Measurements from ENCODE around the gene MYO6.
A peak's percentile ranks its signal among the peaks of the same experiment; 100 is the strongest.

The MYO6 gene

GRCh38 chr6:75766387-75766786 is 17.3 kb downstream of the MYO6 start:
- DNase-seq (ENCODE audit: low read depth), result no peak

GRCh38 chr6:75770844-75771243 is 21.8 kb downstream of the MYO6 start:
- no peak for DNase-seq (ENCODE audit: low read depth)

GRCh38 chr6:75775219-75775618 is 26.2 kb downstream of the MYO6 start:
- no peak for DNase-seq (ENCODE audit: low read depth)

GRCh38 chr6:75776461-75776860 is 27.4 kb downstream of the MYO6 start:
- no peak for DNase-seq (ENCODE audit: low read depth)

- DNase-seq (ENCODE audit: low read depth), result no peak
Observed at GRCh38 chr6:75778757-75779156, 29.7 kb downstream of the MYO6 start.

GRCh38 chr6:75786152-75786551 is 37.1 kb downstream of the MYO6 start:
- DNase-seq (ENCODE audit: low read depth), result no peak

GRCh38 chr6:75788894-75789293 is 39.9 kb downstream of the MYO6 start:
- no peak for DNase-seq (ENCODE audit: low read depth)

GRCh38 chr6:75791881-75792280 is 42.8 kb downstream of the MYO6 start:
- no peak for DNase-seq (ENCODE audit: low read depth)

GRCh38 chr6:75794351-75794846 is 45.4 kb downstream of the MYO6 start:
- DNase-seq (ENCODE audit: low read depth), result no peak

GRCh38 chr6:75794954-75795739 is 46.1 kb downstream of the MYO6 start:
- no peak for DNase-seq (ENCODE audit: low read depth)

- no peak for DNase-seq (ENCODE audit: low read depth)
Observed at GRCh38 chr6:75796723-75797122, 47.7 kb downstream of the MYO6 start.

GRCh38 chr6:75800133-75800532 is 51.1 kb downstream of the MYO6 start:
- no peak for DNase-seq (ENCODE audit: low read depth)

GRCh38 chr6:75800708-75801505 is 51.9 kb downstream of the MYO6 start:
- no peak for DNase-seq (ENCODE audit: low read depth)

GRCh38 chr6:75802366-75802765 is 53.3 kb downstream of the MYO6 start:
- no peak for DNase-seq (ENCODE audit: low read depth)

GRCh38 chr6:75808507-75808906 is 59.5 kb downstream of the MYO6 start:
- no peak for DNase-seq (ENCODE audit: low read depth)

GRCh38 chr6:75812560-75812959 is 63.5 kb downstream of the MYO6 start:
- DNase-seq (ENCODE audit: low read depth), result no peak

GRCh38 chr6:75813476-75814250 is 64.6 kb downstream of the MYO6 start:
- DNase-seq (ENCODE audit: low read depth), result no peak

- DNase-seq (ENCODE audit: low read depth), result peak; percentile 25
Observed at GRCh38 chr6:75815756-75816155, 66.7 kb downstream of the MYO6 start.

- DNase-seq (ENCODE audit: low read depth), result no peak
Observed at GRCh38 chr6:75818098-75818855, 69.2 kb downstream of the MYO6 start.

GRCh38 chr6:75819776-75820487 is 70.9 kb downstream of the MYO6 start:
- no peak for DNase-seq (ENCODE audit: low read depth)

GRCh38 chr6:75824160-75824559 is 75.1 kb downstream of the MYO6 start:
- DNase-seq (ENCODE audit: low read depth), result no peak

All from GM04504 (cell line).